Transverse colon (tissue), 4 donors: ENCODE measurements around the gene IGSF6. TPM values are rescaled to one million over a fixed set of nuclear protein-coding genes. Genes with fewer than 3 reads are reported as not detected.
"Not testable (repeated sequence)": the region's sequence is repeated elsewhere in the genome, so short reads cannot be mapped to it uniquely, and the experiment has no call there.

Experiments used
- DNase-seq: peaks from one replicate; pipeline ENCODE4 v3.0.0-alpha.2; 2019
- H3K27ac ChIP-seq, 4 donors: fragments of 200-600 bp; sonication (generic); 2 replicates each; pipeline ENCODE4 v1.5.1; 2016 to 2018; ENCODE audit warnings: inconsistent platforms in 4 of 4
- H3K27me3 ChIP-seq: fragments of 200-600 bp; sonication (generic); 2 replicates; pipeline ENCODE4 v1.5.1; 2017; ENCODE audit warnings: inconsistent platforms
- H3K36me3 ChIP-seq, 4 donors: fragments of 200-600 bp; sonication (generic); 2 replicates each; pipeline ENCODE4 v1.5.1; 2017 to 2019; ENCODE audit warnings: inconsistent platforms in 4 of 4
- H3K4me1 ChIP-seq, 4 donors: fragments of 200-600 bp; sonication (generic); 2 replicates each; pipeline ENCODE4 v1.5.1; 2017 to 2020; ENCODE audit warnings: inconsistent platforms in 4 of 4
- H3K4me3 ChIP-seq, 4 donors: fragments of 200-600 bp; sonication (generic); 1 replicate in 1 of 4; 2 replicates in 3 of 4; pipeline versions ENCODE4 v1.5.1 to v1.6.1; 2017 to 2019; ENCODE audit warnings: inconsistent platforms in 4 of 4
- H3K9me3 ChIP-seq, 2 donors: fragments of 200-600 bp; sonication (generic); 2 replicates each; pipeline ENCODE4 v1.5.1; 2017 to 2019; ENCODE audit warnings: inconsistent platforms in 2 of 2
- EP300 ChIP-seq: sonication (generic); formaldehyde crosslinking; IDR thresholded peaks from one replicate; pipeline ENCODE4 v1.6.1; 2017; ENCODE audit warnings: antibody characterized with exemption, low read depth
- POLR2A ChIP-seq: fragments of 450-650 bp; IDR thresholded peaks from one replicate; pipeline ENCODE4 v1.6.1; 2016; ENCODE audit warnings: antibody characterized with exemption, mild to moderate bottlenecking, moderate library complexity
- POLR2AphosphoS5 ChIP-seq, 3 donors: sonication (generic); formaldehyde crosslinking; IDR thresholded peaks; one replicate each; pipeline ENCODE4 v1.6.1; 2016; ENCODE audit warnings: antibody characterized with exemption in 3 of 3
- WGBS, 2 donors: methylation state at CpG; one replicate each; pipeline ENCODE4 v1.1.5; 2018; ENCODE audit warnings: low coverage in 1 of 2; 5-methylcytosine and 5-hydroxymethylcytosine counted together
- in situ Hi-C, 4 donors: fragments of 200-750 bp; cut with MboI; loops; one replicate each; pipeline versions ENCODE4 v1.15.0 to v1.15.1; 2017; ENCODE audit warnings: low sequenced_read_pairs in 3 of 4, low pct_ligation_motif_present in 1 of 4, low pct_unique_long_range_greater_than_20kb in 1 of 4
- intact Hi-C: fragments of 100-400 bp; cut with DNase I; formaldehyde crosslinking; loops from one replicate; pipeline ENCODE4 v1.15.1; 2023; ENCODE audit warnings: low total_unique reads
- total RNA-seq, 4 donors: library from RNA; depleted of rRNA; stranded (reverse); fragments of >200 nt; gene quantifications; one replicate each; pipeline ENCODE4 v1.1.0, GENCODE V29; 2016
- TF ChIP-seq, protein P1 (sequence below), 5 experiments: fragments of 200-600 bp in 3 of 5; fragments of 450-650 bp in 2 of 5; sonication (generic) in 3 of 5; IDR thresholded peaks; 1 replicate in 2 of 5; 2 replicates in 3 of 5; pipeline ENCODE4 v1.5.1; 2016 to 2017; ENCODE audit warnings: antibody characterized with exemption in 5 of 5, inconsistent platforms in 3 of 5, mild to moderate bottlenecking in 2 of 5, moderate library complexity in 1 of 5

IGSF6 gene
- total RNA-seq, 4 donors from 2014 or later: 1.2 to 2.4 (median 2.2) TPM; not detected in 1

- H3K27ac ChIP-seq: no peak overlapping the region
- intact Hi-C loops (no loop called here), in situ Hi-C loops (no loop called here)
- TF ChIP-seq POLR2A: no peak
- TF ChIP-seq, protein P1, sequence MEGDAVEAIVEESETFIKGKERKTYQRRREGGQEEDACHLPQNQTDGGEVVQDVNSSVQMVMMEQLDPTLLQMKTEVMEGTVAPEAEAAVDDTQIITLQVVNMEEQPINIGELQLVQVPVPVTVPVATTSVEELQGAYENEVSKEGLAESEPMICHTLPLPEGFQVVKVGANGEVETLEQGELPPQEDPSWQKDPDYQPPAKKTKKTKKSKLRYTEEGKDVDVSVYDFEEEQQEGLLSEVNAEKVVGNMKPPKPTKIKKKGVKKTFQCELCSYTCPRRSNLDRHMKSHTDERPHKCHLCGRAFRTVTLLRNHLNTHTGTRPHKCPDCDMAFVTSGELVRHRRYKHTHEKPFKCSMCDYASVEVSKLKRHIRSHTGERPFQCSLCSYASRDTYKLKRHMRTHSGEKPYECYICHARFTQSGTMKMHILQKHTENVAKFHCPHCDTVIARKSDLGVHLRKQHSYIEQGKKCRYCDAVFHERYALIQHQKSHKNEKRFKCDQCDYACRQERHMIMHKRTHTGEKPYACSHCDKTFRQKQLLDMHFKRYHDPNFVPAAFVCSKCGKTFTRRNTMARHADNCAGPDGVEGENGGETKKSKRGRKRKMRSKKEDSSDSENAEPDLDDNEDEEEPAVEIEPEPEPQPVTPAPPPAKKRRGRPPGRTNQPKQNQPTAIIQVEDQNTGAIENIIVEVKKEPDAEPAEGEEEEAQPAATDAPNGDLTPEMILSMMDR (IDR thresholded peaks at IDR 0.05): no peak
- TF ChIP-seq POLR2AphosphoS5 (IDR thresholded peaks at IDR 0.05): no peak
- TF ChIP-seq EP300: no peak
- peaks cover 6% of the 10 kb centered on the region for H3K27me3 ChIP-seq
- no peak for DNase-seq
- 78 to 93% methylated on average over 3 of the region's 3 CpGs for WGBS, 2 donors
- no peak overlapping the region for H3K4me3 ChIP-seq
- H3K4me1 ChIP-seq: no peaks in the 10 kb centered on the region
- no peaks in the 10 kb centered on the region for H3K36me3 ChIP-seq
- H3K9me3 ChIP-seq: no peaks in the 10 kb centered on the region
These were observed 30.8 kb upstream of the IGSF6 start for GRCh38 chr16:21683184-21683583.

- DNase-seq, H3K4me3 ChIP-seq, intact Hi-C loops, H3K27ac ChIP-seq, H3K27me3 ChIP-seq, in situ Hi-C loops, H3K9me3 ChIP-seq, H3K4me1 ChIP-seq, H3K36me3 ChIP-seq: not testable (repeated sequence)
- WGBS, 2 donors: 88 to 94% methylated on average over 4 to 5 of the region's 5 CpGs
These were observed 28.3 kb upstream of the IGSF6 start for GRCh38 chr16:21680714-21681113.

DNA sequence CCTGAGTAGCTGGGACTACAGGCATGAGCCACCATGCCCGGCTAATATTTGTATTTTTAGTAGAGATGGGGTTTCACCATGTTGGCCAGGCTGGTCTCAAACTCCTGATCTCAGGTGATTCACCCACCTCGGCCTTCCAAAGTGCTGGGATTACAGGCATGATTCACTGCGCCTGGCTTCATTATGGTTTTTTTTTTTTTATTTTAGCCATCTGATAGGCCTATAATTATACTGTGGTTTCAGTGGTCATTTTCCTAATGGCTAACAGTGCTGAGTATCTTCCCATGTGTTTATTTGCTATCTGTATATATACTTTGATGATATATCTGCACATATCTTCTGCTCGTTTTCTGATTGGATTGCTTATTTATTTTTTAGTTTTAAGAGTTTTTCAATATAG, 22.0 kb upstream of the IGSF6 start:
- in situ Hi-C loops, H3K4me1 ChIP-seq, H3K4me3 ChIP-seq, H3K27me3 ChIP-seq, H3K36me3 ChIP-seq, intact Hi-C loops, DNase-seq, H3K9me3 ChIP-seq, H3K27ac ChIP-seq: not testable (repeated sequence)
- 87 to 89% methylated on average over 3 to 4 of the region's 4 CpGs for WGBS, 2 donors

DNA sequence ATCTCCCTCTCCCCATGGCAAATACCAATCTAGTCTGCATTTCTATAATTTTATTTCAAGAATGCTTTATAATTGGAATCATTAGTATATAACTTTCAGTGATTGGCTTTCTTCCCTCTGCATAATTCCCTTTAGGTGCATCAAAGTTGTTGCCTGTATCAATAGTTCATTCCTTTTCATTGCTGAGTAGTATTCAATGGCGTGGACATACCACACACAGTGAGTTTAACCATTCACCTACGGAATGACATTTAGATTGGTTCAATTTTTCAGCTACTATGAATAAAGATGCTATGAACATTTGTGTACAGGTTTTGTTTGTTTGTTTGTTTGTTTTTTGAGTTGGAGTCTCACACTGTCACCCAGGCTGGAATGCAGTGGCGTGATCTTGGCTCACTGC, 21.1 kb upstream of the IGSF6 start:
- intact Hi-C loops: no loop called here

GRCh38 chr16:21667575-21667974, 15.2 kb upstream of the IGSF6 start:
- Histone ChIP-seq H3K27ac (no peak overlapping the region), H3K36me3 (no peaks in the 10 kb centered on the region), H3K27me3 (peaks cover 27% of the 10 kb centered on the region), H3K4me1 (peaks cover 0 to 8% (median 4%) of the 10 kb centered on the region in 4 donors), H3K4me3 (no peak overlapping the region), H3K9me3 (no peaks in the 10 kb centered on the region)
- intact Hi-C loops (no loop called here), in situ Hi-C loops (no loop called here)
- TF ChIP-seq, protein P1 (IDR thresholded peaks at IDR 0.05): no peak
- TF ChIP-seq POLR2A (no peak), POLR2AphosphoS5 (IDR thresholded peaks at IDR 0.05) (no peak)
- WGBS, 2 donors: 77 to 85% methylated on average over 3 of the region's 3 CpGs
- no peak for DNase-seq

More for the DNA sequence above, 21.1 kb upstream of the IGSF6 start:
- Histone ChIP-seq H3K4me3 (no peak overlapping the region), H3K4me1 (no peaks in the 10 kb centered on the region), H3K27me3 (peaks cover 3% of the 10 kb centered on the region), H3K36me3 (no peaks in the 10 kb centered on the region), H3K27ac (no peak overlapping the region), H3K9me3 (no peaks in the 10 kb centered on the region)
- WGBS, 2 donors: 85 to 94% methylated on average over 2 to 3 of the region's 3 CpGs
- no peak for DNase-seq
- in situ Hi-C loops: no loop called here
- TF ChIP-seq EP300 (no peak), POLR2A (no peak)

- TF ChIP-seq, protein P1 (IDR thresholded peaks at IDR 0.05): no peak
- no peak for TF ChIP-seq POLR2A
- TF ChIP-seq POLR2AphosphoS5 (IDR thresholded peaks at IDR 0.05): no peak
- no peak for TF ChIP-seq EP300
- Histone ChIP-seq H3K36me3 (no peaks in the 10 kb centered on the region), H3K27me3 (peaks cover 27% of the 10 kb centered on the region), H3K4me3 (no peak overlapping the region), H3K9me3 (no peaks in the 10 kb centered on the region), H3K27ac (no peak overlapping the region), H3K4me1 (peaks cover 0 to 8% (median 4%) of the 10 kb centered on the region in 4 donors)
- no peak for DNase-seq
- intact Hi-C loops (no loop called here), in situ Hi-C loops (no loop called here)
- WGBS, 2 donors: 51% methylated on average over 3 of the region's 3 CpGs; no CpG with 5 or more reads in 1 of the 2 donors
These were observed 14.4 kb upstream of the IGSF6 start for GRCh38 chr16:21666772-21667171.
